GM23338 (cell line): ENCODE results near the gene ABHD12. TPM values are rescaled to one million over a fixed set of nuclear protein-coding genes. Genes with fewer than 3 reads are reported as not detected.

ENCODE experiments used
- ATAC-seq: fragments of 200-7000 bp; cut with Tn5 transposase; 3 replicates; pipeline ENCODE4 v1.9.1; 2020
- DNase-seq: peaks from one replicate; pipeline ENCODE4 v3.0.0-alpha.2; 2015; ENCODE audit warnings: low spot score
- H2AFZ ChIP-seq: fragments of 200-600 bp; sonication (generic); 2 replicates; pipeline ENCODE4 v1.8.0; 2016; ENCODE audit warnings: antibody characterized with exemption, mild to moderate bottlenecking, moderate library complexity
- H3F3A ChIP-seq: fragments of 200-600 bp; sonication (generic); replicated peaks from 2 replicates; pipeline ENCODE4 v1.8.0; 2017; ENCODE audit warnings: antibody characterized with exemption, mixed run types, low read depth
- H3K27ac ChIP-seq: fragments of 200-600 bp; sonication (generic); 2 replicates; pipeline ENCODE4 v1.6.1; 2016; ENCODE audit warnings: low read depth
- H3K27me3 ChIP-seq: fragments of 200-600 bp; sonication (generic); 2 replicates; pipeline ENCODE4 v1.8.0; 2016; ENCODE audit warnings: mild to moderate bottlenecking, mixed run types, moderate library complexity; ENCODE audit not compliant: insufficient read depth
- H3K36me3 ChIP-seq: fragments of 200-600 bp; sonication (generic); 2 replicates; pipeline ENCODE4 v1.8.0; 2016; ENCODE audit warnings: mild to moderate bottlenecking; ENCODE audit not compliant: insufficient read depth
- H3K4me1 ChIP-seq: fragments of 200-600 bp; sonication (generic); 2 replicates; pipeline ENCODE4 v1.8.0; 2016; ENCODE audit warnings: mild to moderate bottlenecking, moderate library complexity; ENCODE audit not compliant: insufficient read depth
- H3K4me2 ChIP-seq: fragments of 200-600 bp; sonication (generic); 2 replicates; pipeline ENCODE4 v1.7.1; 2017; ENCODE audit warnings: mixed run types
- H3K4me3 ChIP-seq: fragments of 200-600 bp; sonication (generic); 2 replicates; pipeline ENCODE4 v1.6.1; 2016; ENCODE audit warnings: mixed run types
- H3K79me2 ChIP-seq: fragments of 200-600 bp; sonication (generic); replicated peaks from 2 replicates; pipeline ENCODE4 v1.8.0; 2017; ENCODE audit warnings: mild to moderate bottlenecking; ENCODE audit not compliant: insufficient read depth
- H3K9me2 ChIP-seq: fragments of 200-600 bp; sonication (generic); 2 replicates; pipeline ENCODE4 v1.8.0; 2017; ENCODE audit not compliant: insufficient read depth
- H4K20me1 ChIP-seq: fragments of 200-600 bp; sonication (generic); replicated peaks from 2 replicates; pipeline ENCODE4 v1.8.0; 2017; ENCODE audit warnings: mild to moderate bottlenecking; ENCODE audit not compliant: insufficient read depth
- H3K27ac Mint-ChIP-seq: 2 replicates; pipeline ENCODE4 v1.8.0; 2020; ENCODE audit warnings: inconsistent platforms, mild to moderate bottlenecking, moderate library complexity, mixed read lengths
- H3K27me3 Mint-ChIP-seq: 3 replicates; pipeline ENCODE4 v1.8.0; 2022; ENCODE audit warnings: low read depth, mild to moderate bottlenecking, moderate library complexity, mixed read lengths, inconsistent platforms; ENCODE audit not compliant: insufficient read depth, poor library complexity
- H3K36me3 Mint-ChIP-seq: 3 replicates; pipeline ENCODE4 v1.8.0; 2021; ENCODE audit warnings: low read depth, mild to moderate bottlenecking, inconsistent platforms, moderate library complexity, mixed read lengths
- H3K4me1 Mint-ChIP-seq: 3 replicates; pipeline ENCODE4 v1.8.0; 2020; ENCODE audit warnings: mild to moderate bottlenecking, inconsistent platforms, mixed read lengths
- H3K4me3 Mint-ChIP-seq: 3 replicates; pipeline ENCODE4 v1.8.0; 2021; ENCODE audit warnings: moderate library complexity, mild to moderate bottlenecking, inconsistent platforms, mixed read lengths
- H3K9me3 Mint-ChIP-seq: 3 replicates; pipeline ENCODE4 v1.8.0; 2020; ENCODE audit warnings: moderate library complexity, mild to moderate bottlenecking, inconsistent platforms, mixed read lengths
- CREB1 ChIP-seq: fragments of 250-450 bp; sonication (Bioruptor Pico); IDR thresholded peaks from 2 replicates; pipeline ENCODE4 v1.5.0; 2020; ENCODE audit warnings: low read depth, mild to moderate bottlenecking, moderate library complexity
- EZH2 ChIP-seq: fragments of 200-600 bp; sonication (generic); IDR thresholded peaks from one replicate; pipeline ENCODE4 v1.8.0; 2017; ENCODE audit warnings: antibody characterized with exemption, mild to moderate bottlenecking, low read depth; ENCODE audit not compliant: unreplicated experiment
- EZH2phosphoT487 ChIP-seq: fragments of 200-600 bp; sonication (generic); IDR thresholded peaks from one replicate; pipeline ENCODE4 v1.8.1; 2018; ENCODE audit warnings: antibody characterized with exemption; ENCODE audit not compliant: unreplicated experiment
- JUNB ChIP-seq: IDR thresholded peaks from one replicate; pipeline ENCODE4 v1.6.1; 2016; ENCODE audit warnings: antibody characterized with exemption; ENCODE audit not compliant: unreplicated experiment
- NANOG ChIP-seq: IDR thresholded peaks from 2 replicates; pipeline ENCODE4 v1.6.1; 2016; ENCODE audit warnings: antibody characterized with exemption, borderline replicate concordance
- POLR2AphosphoS5 ChIP-seq: IDR thresholded peaks from 2 replicates; pipeline ENCODE4 v1.6.1; 2016; ENCODE audit warnings: antibody characterized with exemption, low read depth
- STAT1 ChIP-seq: IDR thresholded peaks from one replicate; pipeline ENCODE4 v1.6.1; 2016; ENCODE audit warnings: antibody characterized with exemption; ENCODE audit not compliant: unreplicated experiment
- ZNF114 ChIP-seq: fragments of 250-450 bp; sonication (Bioruptor Pico); IDR thresholded peaks from 2 replicates; pipeline ENCODE4 v1.5.0; 2020; ENCODE audit warnings: mild to moderate bottlenecking, moderate library complexity
- ZNF331 ChIP-seq: fragments of 250-450 bp; sonication (Bioruptor Pico); IDR thresholded peaks from 2 replicates; pipeline ENCODE4 v1.5.0; 2020; ENCODE audit warnings: low read depth, mild to moderate bottlenecking, moderate library complexity
- polyA plus RNA-seq: library from polyadenylated mRNA; unstranded; fragments of >200 nt; fragmentation: Nextera tagmentation; extraction: Ambion mirVana; gene quantifications from 2 replicates; pipeline ENCODE4 v1.2.1, GENCODE V29; 2016
- total RNA-seq: library from RNA; depleted of rRNA; stranded (reverse); fragments of >200 nt; shearing (Covaris generic); gene quantifications from 2 replicates; pipeline ENCODE4 v1.2.3, GENCODE V29; 2014
- TF ChIP-seq, protein P1 (sequence below), 2 experiments: fragments of 200-600 bp in 1 of 2; sonication (generic) in 1 of 2; conservative IDR thresholded peaks; 2 replicates each; pipeline versions ENCODE4 v1.5.1 to v1.6.1; 2016 to 2017; ENCODE audit warnings: antibody characterized with exemption in 2 of 2, low read depth in 2 of 2, mild to moderate bottlenecking in 2 of 2, moderate library complexity in 1 of 2
- TF ChIP-seq, protein P2 (sequence below): IDR thresholded peaks from one replicate; pipeline ENCODE4 v1.6.1; 2018; ENCODE audit warnings: antibody characterized with exemption; ENCODE audit not compliant: unreplicated experiment
- TF ChIP-seq, protein P3 (sequence below): fragments of 250-450 bp; sonication (Bioruptor Pico); IDR thresholded peaks from 2 replicates; pipeline ENCODE4 v1.5.0; 2020; ENCODE audit warnings: mild to moderate bottlenecking, moderate library complexity
- TF ChIP-seq, protein P4 (sequence below): IDR thresholded peaks from 2 replicates; pipeline ENCODE4 v1.6.1; 2016; ENCODE audit warnings: antibody characterized with exemption

The ABHD12 gene
- total and polyA plus RNA-seq, 2 experiments from 2014 or later: 40.2 to 57.8 TPM

DNA sequence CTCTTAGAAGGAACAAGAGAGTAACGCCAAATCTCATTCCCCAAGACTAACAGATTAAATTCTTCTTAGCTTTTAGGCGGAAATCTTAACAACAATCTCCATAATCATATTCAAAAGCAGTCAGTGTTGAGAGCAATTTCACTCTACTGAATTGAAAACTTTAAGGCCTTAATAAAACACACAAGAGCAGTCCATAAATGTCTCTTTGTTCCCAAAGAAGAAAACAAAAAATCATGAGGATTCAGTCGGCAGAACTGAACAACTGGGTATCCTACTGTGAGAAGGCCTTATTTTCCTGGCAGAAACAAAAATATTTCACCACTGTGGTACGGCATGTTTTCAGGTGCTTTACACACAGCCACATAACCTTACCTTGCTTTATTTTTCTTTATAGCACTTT lies 14.4 kb downstream of the ABHD12 start:
- Histone ChIP-seq H3K4me1 (no peaks in the 10 kb centered on the region), H3K79me2 (peaks cover 97% of the 10 kb centered on the region), H3K27ac (no peak overlapping the region), H3K9me2 (peaks cover 4% of the 10 kb centered on the region; the same call in 1 of the 2 replicates), H3K4me3 (no peak overlapping the region), H3K36me3 (no peaks in the 10 kb centered on the region), H3K4me2 (no peak overlapping the region), H3F3A (0 out of 2 replicates have a peak, but pooled peaks cover 3% of the 10 kb centered on the region), H4K20me1 (peaks cover 27% of the 10 kb centered on the region), H2AFZ (no peak overlapping the region), H3K27me3 (no peaks in the 10 kb centered on the region)
- Mint-ChIP-seq H3K4me1 (peaks cover 3% of the 10 kb centered on the region; the same call in 2 of the 3 replicates), H3K27ac (no peak overlapping the region), H3K9me3 (no peaks in the 10 kb centered on the region; the same call in 2 of the 3 replicates), H3K4me3 (no peak overlapping the region), H3K27me3 (peaks cover 3% of the 10 kb centered on the region), H3K36me3 (peaks cover 38% of the 10 kb centered on the region)
- DNase-seq (no peak), ATAC-seq (no peak)
- TF ChIP-seq, protein P1, sequence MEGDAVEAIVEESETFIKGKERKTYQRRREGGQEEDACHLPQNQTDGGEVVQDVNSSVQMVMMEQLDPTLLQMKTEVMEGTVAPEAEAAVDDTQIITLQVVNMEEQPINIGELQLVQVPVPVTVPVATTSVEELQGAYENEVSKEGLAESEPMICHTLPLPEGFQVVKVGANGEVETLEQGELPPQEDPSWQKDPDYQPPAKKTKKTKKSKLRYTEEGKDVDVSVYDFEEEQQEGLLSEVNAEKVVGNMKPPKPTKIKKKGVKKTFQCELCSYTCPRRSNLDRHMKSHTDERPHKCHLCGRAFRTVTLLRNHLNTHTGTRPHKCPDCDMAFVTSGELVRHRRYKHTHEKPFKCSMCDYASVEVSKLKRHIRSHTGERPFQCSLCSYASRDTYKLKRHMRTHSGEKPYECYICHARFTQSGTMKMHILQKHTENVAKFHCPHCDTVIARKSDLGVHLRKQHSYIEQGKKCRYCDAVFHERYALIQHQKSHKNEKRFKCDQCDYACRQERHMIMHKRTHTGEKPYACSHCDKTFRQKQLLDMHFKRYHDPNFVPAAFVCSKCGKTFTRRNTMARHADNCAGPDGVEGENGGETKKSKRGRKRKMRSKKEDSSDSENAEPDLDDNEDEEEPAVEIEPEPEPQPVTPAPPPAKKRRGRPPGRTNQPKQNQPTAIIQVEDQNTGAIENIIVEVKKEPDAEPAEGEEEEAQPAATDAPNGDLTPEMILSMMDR (conservative IDR thresholded peaks at IDR 0.05; ENCODE audit: low read depth in 2 of 2): no peak
- TF ChIP-seq EZH2 (no peak), ZNF114 (CRISPR knock-in tag) (no peak), CREB1 (no peak), NANOG (no peak), POLR2AphosphoS5 (no peak), JUNB (no peak), ZNF331 (CRISPR knock-in tag) (no peak), STAT1 (no peak), EZH2phosphoT487 (no peak)
- TF ChIP-seq, protein P2, sequence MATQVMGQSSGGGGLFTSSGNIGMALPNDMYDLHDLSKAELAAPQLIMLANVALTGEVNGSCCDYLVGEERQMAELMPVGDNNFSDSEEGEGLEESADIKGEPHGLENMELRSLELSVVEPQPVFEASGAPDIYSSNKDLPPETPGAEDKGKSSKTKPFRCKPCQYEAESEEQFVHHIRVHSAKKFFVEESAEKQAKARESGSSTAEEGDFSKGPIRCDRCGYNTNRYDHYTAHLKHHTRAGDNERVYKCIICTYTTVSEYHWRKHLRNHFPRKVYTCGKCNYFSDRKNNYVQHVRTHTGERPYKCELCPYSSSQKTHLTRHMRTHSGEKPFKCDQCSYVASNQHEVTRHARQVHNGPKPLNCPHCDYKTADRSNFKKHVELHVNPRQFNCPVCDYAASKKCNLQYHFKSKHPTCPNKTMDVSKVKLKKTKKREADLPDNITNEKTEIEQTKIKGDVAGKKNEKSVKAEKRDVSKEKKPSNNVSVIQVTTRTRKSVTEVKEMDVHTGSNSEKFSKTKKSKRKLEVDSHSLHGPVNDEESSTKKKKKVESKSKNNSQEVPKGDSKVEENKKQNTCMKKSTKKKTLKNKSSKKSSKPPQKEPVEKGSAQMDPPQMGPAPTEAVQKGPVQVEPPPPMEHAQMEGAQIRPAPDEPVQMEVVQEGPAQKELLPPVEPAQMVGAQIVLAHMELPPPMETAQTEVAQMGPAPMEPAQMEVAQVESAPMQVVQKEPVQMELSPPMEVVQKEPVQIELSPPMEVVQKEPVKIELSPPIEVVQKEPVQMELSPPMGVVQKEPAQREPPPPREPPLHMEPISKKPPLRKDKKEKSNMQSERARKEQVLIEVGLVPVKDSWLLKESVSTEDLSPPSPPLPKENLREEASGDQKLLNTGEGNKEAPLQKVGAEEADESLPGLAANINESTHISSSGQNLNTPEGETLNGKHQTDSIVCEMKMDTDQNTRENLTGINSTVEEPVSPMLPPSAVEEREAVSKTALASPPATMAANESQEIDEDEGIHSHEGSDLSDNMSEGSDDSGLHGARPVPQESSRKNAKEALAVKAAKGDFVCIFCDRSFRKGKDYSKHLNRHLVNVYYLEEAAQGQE: no peak
- TF ChIP-seq, protein P3, sequence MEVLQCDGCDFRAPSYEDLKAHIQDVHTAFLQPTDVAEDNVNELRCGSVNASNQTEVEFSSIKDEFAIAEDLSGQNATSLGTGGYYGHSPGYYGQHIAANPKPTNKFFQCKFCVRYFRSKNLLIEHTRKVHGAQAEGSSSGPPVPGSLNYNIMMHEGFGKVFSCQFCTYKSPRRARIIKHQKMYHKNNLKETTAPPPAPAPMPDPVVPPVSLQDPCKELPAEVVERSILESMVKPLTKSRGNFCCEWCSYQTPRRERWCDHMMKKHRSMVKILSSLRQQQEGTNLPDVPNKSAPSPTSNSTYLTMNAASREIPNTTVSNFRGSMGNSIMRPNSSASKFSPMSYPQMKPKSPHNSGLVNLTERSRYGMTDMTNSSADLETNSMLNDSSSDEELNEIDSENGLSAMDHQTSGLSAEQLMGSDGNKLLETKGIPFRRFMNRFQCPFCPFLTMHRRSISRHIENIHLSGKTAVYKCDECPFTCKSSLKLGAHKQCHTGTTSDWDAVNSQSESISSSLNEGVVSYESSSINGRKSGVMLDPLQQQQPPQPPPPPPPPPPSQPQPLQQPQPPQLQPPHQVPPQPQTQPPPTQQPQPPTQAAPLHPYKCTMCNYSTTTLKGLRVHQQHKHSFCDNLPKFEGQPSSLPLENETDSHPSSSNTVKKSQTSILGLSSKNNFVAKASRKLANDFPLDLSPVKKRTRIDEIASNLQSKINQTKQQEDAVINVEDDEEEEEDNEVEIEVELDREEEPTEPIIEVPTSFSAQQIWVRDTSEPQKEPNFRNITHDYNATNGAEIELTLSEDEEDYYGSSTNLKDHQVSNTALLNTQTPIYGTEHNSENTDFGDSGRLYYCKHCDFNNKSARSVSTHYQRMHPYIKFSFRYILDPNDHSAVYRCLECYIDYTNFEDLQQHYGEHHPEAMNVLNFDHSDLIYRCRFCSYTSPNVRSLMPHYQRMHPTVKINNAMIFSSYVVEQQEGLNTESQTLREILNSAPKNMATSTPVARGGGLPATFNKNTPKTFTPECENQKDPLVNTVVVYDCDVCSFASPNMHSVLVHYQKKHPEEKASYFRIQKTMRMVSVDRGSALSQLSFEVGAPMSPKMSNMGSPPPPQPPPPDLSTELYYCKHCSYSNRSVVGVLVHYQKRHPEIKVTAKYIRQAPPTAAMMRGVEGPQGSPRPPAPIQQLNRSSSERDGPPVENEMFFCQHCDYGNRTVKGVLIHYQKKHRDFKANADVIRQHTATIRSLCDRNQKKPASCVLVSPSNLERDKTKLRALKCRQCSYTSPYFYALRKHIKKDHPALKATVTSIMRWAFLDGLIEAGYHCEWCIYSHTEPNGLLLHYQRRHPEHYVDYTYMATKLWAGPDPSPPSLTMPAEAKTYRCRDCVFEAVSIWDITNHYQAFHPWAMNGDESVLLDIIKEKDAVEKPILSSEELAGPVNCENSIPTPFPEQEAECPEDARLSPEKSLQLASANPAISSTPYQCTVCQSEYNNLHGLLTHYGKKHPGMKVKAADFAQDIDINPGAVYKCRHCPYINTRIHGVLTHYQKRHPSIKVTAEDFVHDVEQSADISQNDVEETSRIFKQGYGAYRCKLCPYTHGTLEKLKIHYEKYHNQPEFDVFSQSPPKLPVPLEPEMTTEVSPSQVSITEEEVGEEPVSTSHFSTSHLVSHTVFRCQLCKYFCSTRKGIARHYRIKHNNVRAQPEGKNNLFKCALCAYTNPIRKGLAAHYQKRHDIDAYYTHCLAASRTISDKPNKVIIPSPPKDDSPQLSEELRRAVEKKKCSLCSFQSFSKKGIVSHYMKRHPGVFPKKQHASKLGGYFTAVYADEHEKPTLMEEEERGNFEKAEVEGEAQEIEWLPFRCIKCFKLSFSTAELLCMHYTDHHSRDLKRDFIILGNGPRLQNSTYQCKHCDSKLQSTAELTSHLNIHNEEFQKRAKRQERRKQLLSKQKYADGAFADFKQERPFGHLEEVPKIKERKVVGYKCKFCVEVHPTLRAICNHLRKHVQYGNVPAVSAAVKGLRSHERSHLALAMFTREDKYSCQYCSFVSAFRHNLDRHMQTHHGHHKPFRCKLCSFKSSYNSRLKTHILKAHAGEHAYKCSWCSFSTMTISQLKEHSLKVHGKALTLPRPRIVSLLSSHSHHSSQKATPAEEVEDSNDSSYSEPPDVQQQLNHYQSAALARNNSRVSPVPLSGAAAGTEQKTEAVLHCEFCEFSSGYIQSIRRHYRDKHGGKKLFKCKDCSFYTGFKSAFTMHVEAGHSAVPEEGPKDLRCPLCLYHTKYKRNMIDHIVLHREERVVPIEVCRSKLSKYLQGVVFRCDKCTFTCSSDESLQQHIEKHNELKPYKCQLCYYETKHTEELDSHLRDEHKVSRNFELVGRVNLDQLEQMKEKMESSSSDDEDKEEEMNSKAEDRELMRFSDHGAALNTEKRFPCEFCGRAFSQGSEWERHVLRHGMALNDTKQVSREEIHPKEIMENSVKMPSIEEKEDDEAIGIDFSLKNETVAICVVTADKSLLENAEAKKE: no peak
- TF ChIP-seq, protein P4, sequence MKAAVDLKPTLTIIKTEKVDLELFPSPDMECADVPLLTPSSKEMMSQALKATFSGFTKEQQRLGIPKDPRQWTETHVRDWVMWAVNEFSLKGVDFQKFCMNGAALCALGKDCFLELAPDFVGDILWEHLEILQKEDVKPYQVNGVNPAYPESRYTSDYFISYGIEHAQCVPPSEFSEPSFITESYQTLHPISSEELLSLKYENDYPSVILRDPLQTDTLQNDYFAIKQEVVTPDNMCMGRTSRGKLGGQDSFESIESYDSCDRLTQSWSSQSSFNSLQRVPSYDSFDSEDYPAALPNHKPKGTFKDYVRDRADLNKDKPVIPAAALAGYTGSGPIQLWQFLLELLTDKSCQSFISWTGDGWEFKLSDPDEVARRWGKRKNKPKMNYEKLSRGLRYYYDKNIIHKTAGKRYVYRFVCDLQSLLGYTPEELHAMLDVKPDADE: no peak
